ENCODE measurements around the gene ACY1. TPM values are rescaled to one million over a fixed set of nuclear protein-coding genes. Genes with fewer than 3 reads are reported as not detected.

ACY1 gene
- total and polyA plus RNA-seq, 10 of the 15 experiments (the other 5 are each of a cell fraction or from before 2014, with no cell fraction given): 18.5 to 42.2 (median 27.8) TPM

- Histone ChIP-seq H3K4me2 (ENCODE audit: control insufficient read depth, insufficient read depth) (no peak overlapping the region), H3K27me3 (replicated peaks in 1 of 2; ENCODE audit: control insufficient read depth in 2 of 2, insufficient read depth in 2 of 2, low read length in 1 of 2) (peaks cover 0 to 8% of the 10 kb centered on the region in 2 experiments; a peak in 3 of 4 replicates), H3K9me3 (replicated peaks; ENCODE audit: control insufficient read depth, insufficient read depth, low read length) (no peaks in the 10 kb centered on the region), H3K4me1 (ENCODE audit: control insufficient read depth, insufficient read depth, low read length) (no peaks in the 10 kb centered on the region), H3K9ac (ENCODE audit: control insufficient read depth, insufficient read depth, low read length) (no peak overlapping the region), H2AFZ (ENCODE audit: control insufficient read depth, low read depth, low read length) (no peak overlapping the region), H3K4me3 (no peak overlapping the region), H4K20me1 (ENCODE audit: control insufficient read depth, insufficient read depth) (no peaks in the 10 kb centered on the region), H3K36me3 (ENCODE audit: control insufficient read depth in 2 of 2, insufficient read depth in 2 of 2, low read length in 1 of 2) (no peaks in the 10 kb centered on the region), H3K27ac (ENCODE audit: control insufficient read depth, insufficient read depth) (no peak overlapping the region), H3K79me2 (ENCODE audit: control insufficient read depth, insufficient read depth, low read length) (no peaks in the 10 kb centered on the region)
- ChIA-PET SMC1A (ENCODE audit: uncharacterized antibody, unreplicated experiment) (no interaction called here), RAD21 (ENCODE audit: unreplicated experiment) (no interaction called here), CTCF (no interaction called here), POLR2A (no interaction called here)
- ATAC-seq: no peak
- in situ Hi-C loops (cut with MboI) (no loop called here), intact Hi-C loops (cut with micrococcal nuclease; ENCODE audit: unreplicated experiment) (no loop called here)
- 80% methylated on average over 15 of the region's 15 CpGs for WGBS (ENCODE audit: insufficient coverage, insufficient replicate concordance, low lambda C conversion rate, missing lambda C conversion rate)
- no peak for DNase-seq (ENCODE audit: low read depth, low spot score)
- no peak for FAIRE-seq
- TF ChIP-seq NR2C1 (IDR thresholded peaks at IDR 0.05) (no peak), RELA (IDR thresholded peaks at IDR 0.05; ENCODE audit: borderline replicate concordance, partially characterized antibody) (no peak), KLF5 (IDR thresholded peaks at IDR 0.05; ENCODE audit: partially characterized antibody) (no peak), JUND (IDR thresholded peaks at IDR 0.05; ENCODE audit: low read depth, low read length) (no peak), SMARCA5 (IDR thresholded peaks at IDR 0.05) (no peak), ESRRA (IDR thresholded peaks at IDR 0.05; ENCODE audit: low read length) (no peak)
- TF ChIP-seq, protein P1, sequence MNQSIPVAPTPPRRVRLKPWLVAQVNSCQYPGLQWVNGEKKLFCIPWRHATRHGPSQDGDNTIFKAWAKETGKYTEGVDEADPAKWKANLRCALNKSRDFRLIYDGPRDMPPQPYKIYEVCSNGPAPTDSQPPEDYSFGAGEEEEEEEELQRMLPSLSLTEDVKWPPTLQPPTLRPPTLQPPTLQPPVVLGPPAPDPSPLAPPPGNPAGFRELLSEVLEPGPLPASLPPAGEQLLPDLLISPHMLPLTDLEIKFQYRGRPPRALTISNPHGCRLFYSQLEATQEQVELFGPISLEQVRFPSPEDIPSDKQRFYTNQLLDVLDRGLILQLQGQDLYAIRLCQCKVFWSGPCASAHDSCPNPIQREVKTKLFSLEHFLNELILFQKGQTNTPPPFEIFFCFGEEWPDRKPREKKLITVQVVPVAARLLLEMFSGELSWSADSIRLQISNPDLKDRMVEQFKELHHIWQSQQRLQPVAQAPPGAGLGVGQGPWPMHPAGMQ (IDR thresholded peaks at IDR 0.05; ENCODE audit: borderline replicate concordance): no peak
- TF ChIP-seq, protein P2, sequence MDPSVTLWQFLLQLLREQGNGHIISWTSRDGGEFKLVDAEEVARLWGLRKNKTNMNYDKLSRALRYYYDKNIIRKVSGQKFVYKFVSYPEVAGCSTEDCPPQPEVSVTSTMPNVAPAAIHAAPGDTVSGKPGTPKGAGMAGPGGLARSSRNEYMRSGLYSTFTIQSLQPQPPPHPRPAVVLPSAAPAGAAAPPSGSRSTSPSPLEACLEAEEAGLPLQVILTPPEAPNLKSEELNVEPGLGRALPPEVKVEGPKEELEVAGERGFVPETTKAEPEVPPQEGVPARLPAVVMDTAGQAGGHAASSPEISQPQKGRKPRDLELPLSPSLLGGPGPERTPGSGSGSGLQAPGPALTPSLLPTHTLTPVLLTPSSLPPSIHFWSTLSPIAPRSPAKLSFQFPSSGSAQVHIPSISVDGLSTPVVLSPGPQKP (IDR thresholded peaks at IDR 0.05; ENCODE audit: low read depth, low read length): no peak
- no TSS peak for BruUV-seq (replicated peaks)
These were observed 25.7 kb upstream of the ACY1 start for GRCh38 chr3:51957520-51958205.

All from GM12878 (cell line).